Panc1 (cell line): ENCODE results near the gene C19orf38.

Source experiments
- POLR2AphosphoS5 ChIP-seq: IDR thresholded peaks from 2 replicates; pipeline ENCODE4 v1.6.1; 2012; ENCODE audit warnings: mild to moderate bottlenecking, low read depth, low read length, moderate library complexity
- TF ChIP-seq, protein P1 (sequence below): fragments of 450-650 bp; IDR thresholded peaks from 2 replicates; pipeline ENCODE4 v1.5.1; 2017; ENCODE audit warnings: mild to moderate bottlenecking

GRCh38 chr19:10882108-10882457, 33.9 kb downstream of the C19orf38 start:
- TF ChIP-seq, protein P1, sequence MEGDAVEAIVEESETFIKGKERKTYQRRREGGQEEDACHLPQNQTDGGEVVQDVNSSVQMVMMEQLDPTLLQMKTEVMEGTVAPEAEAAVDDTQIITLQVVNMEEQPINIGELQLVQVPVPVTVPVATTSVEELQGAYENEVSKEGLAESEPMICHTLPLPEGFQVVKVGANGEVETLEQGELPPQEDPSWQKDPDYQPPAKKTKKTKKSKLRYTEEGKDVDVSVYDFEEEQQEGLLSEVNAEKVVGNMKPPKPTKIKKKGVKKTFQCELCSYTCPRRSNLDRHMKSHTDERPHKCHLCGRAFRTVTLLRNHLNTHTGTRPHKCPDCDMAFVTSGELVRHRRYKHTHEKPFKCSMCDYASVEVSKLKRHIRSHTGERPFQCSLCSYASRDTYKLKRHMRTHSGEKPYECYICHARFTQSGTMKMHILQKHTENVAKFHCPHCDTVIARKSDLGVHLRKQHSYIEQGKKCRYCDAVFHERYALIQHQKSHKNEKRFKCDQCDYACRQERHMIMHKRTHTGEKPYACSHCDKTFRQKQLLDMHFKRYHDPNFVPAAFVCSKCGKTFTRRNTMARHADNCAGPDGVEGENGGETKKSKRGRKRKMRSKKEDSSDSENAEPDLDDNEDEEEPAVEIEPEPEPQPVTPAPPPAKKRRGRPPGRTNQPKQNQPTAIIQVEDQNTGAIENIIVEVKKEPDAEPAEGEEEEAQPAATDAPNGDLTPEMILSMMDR, result no peak
- TF ChIP-seq POLR2AphosphoS5, result no peak
